ENCODE measurements around the gene NIM1K.

NIM1K gene

GRCh38 chr5:43275391-43275790 is 83.4 kb downstream of the NIM1K start (continued):
- no peak for TF ChIP-seq ZNF513 (tag by site-specific recombination; IDR thresholded peaks at IDR 0.05)

- Histone ChIP-seq H3K36me3 (ENCODE audit: control insufficient read depth in 2 of 2, insufficient read depth in 1 of 2, low read length in 2 of 2) (no peaks in the 10 kb centered on the region), H3K9me3 (ENCODE audit: control insufficient read depth, insufficient read depth, low read depth, low read length) (no peaks in the 10 kb centered on the region), H3K27ac (ENCODE audit: extremely low read depth, low read depth, low read length) (no peak overlapping the region), H3K4me3 (ENCODE audit: low read depth, low read length) (no peak overlapping the region), H3K4me1 (ENCODE audit: control insufficient read depth, insufficient read depth, low read length) (no peaks in the 10 kb centered on the region)
- ChIA-PET POLR2A (no interaction called here), CTCF (interaction anchor here (0.5 kb wide), 1 partner anchor 350 kb away, joined by 5 read pairs; no protein-coding TSS in a partner anchor)
- TF ChIP-seq ZNF132 (tag by site-specific recombination; IDR thresholded peaks at IDR 0.05; ENCODE audit: borderline replicate concordance) (no peak), ZNF140 (tag by site-specific recombination; IDR thresholded peaks at IDR 0.05) (no peak), KLF16 (tag by site-specific recombination; IDR thresholded peaks at IDR 0.05) (no peak), SP2 (tag by site-specific recombination; IDR thresholded peaks at IDR 0.05) (no peak)
These were observed 87.7 kb downstream of the NIM1K start for GRCh38 chr5:43279548-43280274.

- TF ChIP-seq MYNN (tag by site-specific recombination; IDR thresholded peaks at IDR 0.05; ENCODE audit: borderline replicate concordance) (no peak), ZNF473 (tag by site-specific recombination; IDR thresholded peaks at IDR 0.05) (no peak), ZNF175 (tag by site-specific recombination; IDR thresholded peaks at IDR 0.05) (no peak), KLF1 (tag by site-specific recombination; IDR thresholded peaks at IDR 0.05) (no peak), ZNF560 (tag by site-specific recombination; IDR thresholded peaks at IDR 0.05; ENCODE audit: borderline replicate concordance) (no peak), ZNF585B (tag by site-specific recombination; IDR thresholded peaks at IDR 0.05) (no peak), ZNF239 (tag by site-specific recombination; IDR thresholded peaks at IDR 0.05) (no peak), ZNF660 (tag by site-specific recombination; IDR thresholded peaks at IDR 0.05) (no peak), ZBTB20 (tag by site-specific recombination; IDR thresholded peaks at IDR 0.05) (no peak), ZNF174 (tag by site-specific recombination; IDR thresholded peaks at IDR 0.05) (no peak), ZNF391 (tag by site-specific recombination; IDR thresholded peaks at IDR 0.05; ENCODE audit: borderline replicate concordance, low read depth) (no peak), CTCF (tag by site-specific recombination; IDR thresholded peaks at IDR 0.05) (no peak)
- Histone ChIP-seq H3K27ac (ENCODE audit: extremely low read depth, low read depth, low read length) (no peak overlapping the region), H3K4me3 (ENCODE audit: low read depth, low read length) (no peak overlapping the region), H3K9me3 (ENCODE audit: control insufficient read depth, insufficient read depth, low read depth, low read length) (no peaks in the 10 kb centered on the region), H3K36me3 (ENCODE audit: control insufficient read depth in 2 of 2, insufficient read depth in 1 of 2, low read length in 2 of 2) (peaks cover 0 to 4% of the 10 kb centered on the region in 2 experiments; a peak in 1 of 3 replicates), H3K4me1 (ENCODE audit: control insufficient read depth, insufficient read depth, low read length) (no peaks in the 10 kb centered on the region)
- ChIA-PET CTCF (interaction anchor here (0.6 kb wide), 1 partner anchor 60 kb away, joined by 3 read pairs; no protein-coding TSS in a partner anchor), POLR2A (no interaction called here)
These were observed 90.0 kb downstream of the NIM1K start for GRCh38 chr5:43281840-43282658.
